MM.1S (cell line): ENCODE measurements around the gene TMEM115.

Experiments
- CTCF ChIP-seq: fragments of 300-600 bp; sonication (generic); IDR thresholded peaks from 2 replicates; pipeline ENCODE4 v1.5.1; 2016; ENCODE audit warnings: antibody characterized with exemption, low read length, mixed read lengths
- EZH2 ChIP-seq: fragments of 300-600 bp; sonication (generic); optimal IDR thresholded peaks from 2 replicates; pipeline ENCODE3; 2017; ENCODE audit warnings: low read depth, mild to moderate bottlenecking, antibody characterized with exemption, low read length, mixed read lengths

GRCh38 chr3:50333744-50334328 lies 25.5 kb downstream of the TMEM115 start:
- TF ChIP-seq CTCF (no peak), EZH2 (no peak)
